Activated gamma-delta T cell treated with anti-CD3 and anti-CD28 coated beads, Interleukin-2, amount 50 U/mL, for 16 hours (primary cell): Measurements from ENCODE around the gene DIP2B.
A peak's percentile ranks its signal among the peaks of the same experiment; 100 is the strongest.
"Not testable (repeated sequence)": the region's sequence is repeated elsewhere in the genome, so short reads cannot be mapped to it uniquely, and the experiment has no call there.

Experiments
- DNase-seq: peaks from one replicate; pipeline ENCODE4 v3.0.0-alpha.2; 2020; ENCODE audit warnings: low read depth

Gene DIP2B, protein sequence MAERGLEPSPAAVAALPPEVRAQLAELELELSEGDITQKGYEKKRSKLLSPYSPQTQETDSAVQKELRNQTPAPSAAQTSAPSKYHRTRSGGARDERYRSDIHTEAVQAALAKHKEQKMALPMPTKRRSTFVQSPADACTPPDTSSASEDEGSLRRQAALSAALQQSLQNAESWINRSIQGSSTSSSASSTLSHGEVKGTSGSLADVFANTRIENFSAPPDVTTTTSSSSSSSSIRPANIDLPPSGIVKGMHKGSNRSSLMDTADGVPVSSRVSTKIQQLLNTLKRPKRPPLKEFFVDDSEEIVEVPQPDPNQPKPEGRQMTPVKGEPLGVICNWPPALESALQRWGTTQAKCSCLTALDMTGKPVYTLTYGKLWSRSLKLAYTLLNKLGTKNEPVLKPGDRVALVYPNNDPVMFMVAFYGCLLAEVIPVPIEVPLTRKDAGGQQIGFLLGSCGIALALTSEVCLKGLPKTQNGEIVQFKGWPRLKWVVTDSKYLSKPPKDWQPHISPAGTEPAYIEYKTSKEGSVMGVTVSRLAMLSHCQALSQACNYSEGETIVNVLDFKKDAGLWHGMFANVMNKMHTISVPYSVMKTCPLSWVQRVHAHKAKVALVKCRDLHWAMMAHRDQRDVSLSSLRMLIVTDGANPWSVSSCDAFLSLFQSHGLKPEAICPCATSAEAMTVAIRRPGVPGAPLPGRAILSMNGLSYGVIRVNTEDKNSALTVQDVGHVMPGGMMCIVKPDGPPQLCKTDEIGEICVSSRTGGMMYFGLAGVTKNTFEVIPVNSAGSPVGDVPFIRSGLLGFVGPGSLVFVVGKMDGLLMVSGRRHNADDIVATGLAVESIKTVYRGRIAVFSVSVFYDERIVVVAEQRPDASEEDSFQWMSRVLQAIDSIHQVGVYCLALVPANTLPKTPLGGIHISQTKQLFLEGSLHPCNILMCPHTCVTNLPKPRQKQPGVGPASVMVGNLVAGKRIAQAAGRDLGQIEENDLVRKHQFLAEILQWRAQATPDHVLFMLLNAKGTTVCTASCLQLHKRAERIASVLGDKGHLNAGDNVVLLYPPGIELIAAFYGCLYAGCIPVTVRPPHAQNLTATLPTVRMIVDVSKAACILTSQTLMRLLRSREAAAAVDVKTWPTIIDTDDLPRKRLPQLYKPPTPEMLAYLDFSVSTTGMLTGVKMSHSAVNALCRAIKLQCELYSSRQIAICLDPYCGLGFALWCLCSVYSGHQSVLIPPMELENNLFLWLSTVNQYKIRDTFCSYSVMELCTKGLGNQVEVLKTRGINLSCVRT (N-terminal part only)

DNA sequence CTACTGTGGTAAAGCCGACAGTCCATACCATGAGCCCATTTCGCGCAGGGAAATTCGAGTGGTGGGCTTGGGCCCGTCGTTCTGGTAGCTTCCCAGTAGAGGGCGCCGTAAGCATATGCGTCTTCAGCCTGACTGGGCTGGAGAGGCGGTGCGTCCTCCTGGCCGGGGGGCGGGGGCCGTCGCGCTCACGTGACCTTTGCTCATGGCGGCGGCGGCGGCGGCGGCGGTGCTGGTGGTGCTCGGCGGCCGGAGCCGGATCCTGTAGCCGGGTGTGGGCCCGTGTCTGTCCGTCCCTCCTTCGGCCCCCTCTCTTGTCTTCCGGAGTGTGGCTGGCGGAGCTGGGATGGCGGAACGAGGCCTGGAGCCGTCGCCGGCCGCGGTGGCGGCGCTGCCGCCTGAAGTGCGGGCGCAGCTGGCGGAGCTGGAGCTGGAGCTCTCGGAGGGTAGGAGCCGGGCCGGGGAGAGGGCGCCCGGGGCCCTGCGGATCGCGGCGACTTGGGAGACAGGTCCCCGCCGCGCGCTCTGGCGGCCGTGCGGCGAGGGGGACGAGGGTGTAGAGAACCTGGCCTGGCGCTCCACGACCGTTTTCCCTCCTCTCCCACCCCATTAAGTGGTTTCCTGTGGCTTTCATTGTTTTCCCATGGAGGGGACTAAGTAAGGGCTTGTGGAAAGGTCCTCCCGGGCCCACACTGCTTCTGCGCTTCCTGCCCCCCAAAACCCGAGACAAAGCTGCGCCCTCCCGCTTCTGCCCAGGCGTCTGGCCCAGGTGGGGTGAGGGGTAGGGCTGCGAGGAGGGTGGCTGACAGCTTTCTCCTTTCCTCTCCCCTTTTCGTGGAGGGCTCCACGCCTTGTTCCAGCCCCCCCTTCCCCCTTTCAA is at the start of gene DIP2B:
Gene DIP2B (plus strand): TSS at position 188 of the 877 bp plus-strand sequence. CDS start 156 bp downstream, at position 344.
- peak; percentile 95 for DNase-seq

DNA sequence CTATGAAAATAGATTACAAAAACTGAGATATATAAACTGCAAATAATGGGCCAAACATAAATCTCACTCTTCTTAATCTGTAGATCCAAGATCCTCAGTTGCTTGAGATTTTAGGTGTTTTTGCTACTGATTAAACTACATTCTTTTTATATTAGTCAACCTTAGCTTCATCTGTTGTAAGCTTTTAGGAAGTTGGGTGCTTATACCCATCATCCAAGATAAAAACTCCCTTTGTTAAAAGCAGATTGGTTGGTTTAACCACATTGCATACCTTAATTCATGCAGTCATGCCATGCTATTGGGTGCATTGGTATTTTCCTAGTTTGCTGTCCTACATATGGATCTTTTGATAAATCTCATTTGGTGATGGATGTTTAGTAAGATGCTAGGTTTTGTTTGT is 46.2 kb upstream of the DIP2B start:
- DNase-seq: no peak

DNA sequence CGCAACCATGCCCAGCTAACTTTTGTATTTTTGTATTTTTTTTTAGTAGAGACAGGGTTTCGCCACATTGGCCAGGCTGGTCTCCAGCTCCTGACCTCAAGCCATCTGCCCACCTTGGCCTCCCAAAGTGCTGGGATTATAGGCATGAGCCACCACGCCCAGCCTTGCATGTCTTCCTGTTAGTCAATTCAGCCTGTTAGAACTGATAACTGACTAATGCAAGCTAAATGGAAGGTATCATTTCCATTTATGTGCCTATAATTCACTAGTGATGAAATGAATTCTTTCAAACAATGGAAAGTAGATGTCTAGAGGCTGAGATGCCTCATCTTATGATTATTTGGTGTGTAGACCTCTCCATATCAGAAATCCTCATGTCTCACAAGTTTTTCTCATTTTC is 37.3 kb upstream of the DIP2B start:
- no peak for DNase-seq

DNA sequence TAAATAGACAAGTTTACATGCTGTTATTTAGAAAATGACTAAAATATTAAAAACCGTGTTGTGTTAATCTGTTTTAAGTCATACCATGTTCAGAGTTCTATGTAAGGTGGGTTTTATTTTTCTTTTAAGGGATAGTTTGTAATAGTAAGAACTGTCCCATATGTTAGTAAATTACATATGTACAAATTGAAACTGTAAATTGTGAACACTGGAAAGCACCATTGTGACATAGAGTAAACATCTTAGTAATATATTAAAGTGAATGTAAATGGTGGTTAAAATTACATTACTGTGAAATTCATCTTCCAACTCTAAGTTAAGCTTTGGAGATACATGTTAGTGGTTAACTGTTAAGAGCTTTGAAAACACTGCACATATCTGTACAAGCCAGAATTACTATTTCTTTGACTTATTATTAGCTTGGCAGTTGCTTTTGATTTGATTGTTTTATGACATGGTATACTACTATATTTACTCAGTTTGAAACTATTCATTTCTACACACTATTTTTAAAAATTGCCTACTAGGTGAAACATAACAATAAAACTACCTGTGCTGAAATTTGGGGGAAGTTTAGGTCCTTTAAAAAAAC is 27.4 kb upstream of the DIP2B start:
- DNase-seq: no peak

DNA sequence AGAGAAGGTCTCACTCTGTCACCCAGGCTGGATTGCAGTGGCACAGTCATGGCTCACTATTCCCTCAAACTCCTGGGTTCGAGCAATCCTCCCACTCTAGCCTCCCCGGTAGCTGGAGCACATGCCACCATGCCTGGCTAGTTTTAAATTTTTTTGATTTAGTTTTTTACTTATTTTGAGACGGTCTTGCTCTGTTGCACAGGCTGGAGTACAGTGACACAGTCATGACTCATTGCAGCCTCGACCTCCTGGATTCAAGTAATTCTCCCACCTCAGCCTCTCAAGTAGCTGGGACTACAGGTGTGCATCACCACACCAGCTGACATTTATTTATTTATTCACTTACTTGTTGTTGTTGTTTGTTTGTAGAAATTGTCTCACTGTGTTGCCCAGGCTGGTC is 22.2 kb upstream of the DIP2B start:
- DNase-seq: no peak

DNA sequence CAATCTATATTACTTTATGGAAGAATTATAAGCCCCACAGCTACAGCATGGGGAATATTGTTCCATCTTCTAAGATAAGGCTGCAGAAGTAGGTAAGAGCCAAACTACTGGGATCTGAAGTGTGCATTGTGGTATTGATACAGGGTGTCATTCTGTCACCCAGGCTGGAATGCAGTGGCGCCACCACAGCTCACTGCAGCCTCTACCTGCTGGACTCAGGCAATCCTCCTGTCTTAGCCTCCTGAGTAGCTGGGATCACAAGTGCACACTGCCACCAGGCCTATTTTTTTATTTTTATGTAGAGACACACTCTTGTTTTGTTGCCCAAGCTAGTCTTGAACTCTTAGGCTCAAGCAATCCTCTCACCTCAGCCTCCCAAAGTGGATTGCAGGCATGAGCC is 21.3 kb upstream of the DIP2B start:
- no peak for DNase-seq

DNA sequence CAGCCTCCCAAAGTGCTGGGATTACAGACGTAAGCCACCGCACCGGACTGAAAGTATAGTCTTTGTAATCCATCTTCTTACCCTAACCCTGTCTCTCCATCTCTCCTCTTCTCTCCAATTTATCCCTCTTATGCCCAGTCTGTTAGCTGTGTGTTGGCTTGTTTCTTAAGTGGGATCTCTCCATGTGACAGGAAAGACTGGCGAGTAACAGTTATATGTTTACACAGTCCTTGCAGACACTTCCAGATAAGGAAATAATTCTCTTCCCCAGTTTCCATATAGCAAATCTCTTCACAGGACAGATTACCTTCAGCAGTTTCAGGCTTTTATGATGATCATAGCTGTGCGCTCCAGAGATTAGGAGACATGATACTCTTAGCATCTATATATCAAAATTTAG is 16.0 kb upstream of the DIP2B start:
- no peak for DNase-seq

DNA sequence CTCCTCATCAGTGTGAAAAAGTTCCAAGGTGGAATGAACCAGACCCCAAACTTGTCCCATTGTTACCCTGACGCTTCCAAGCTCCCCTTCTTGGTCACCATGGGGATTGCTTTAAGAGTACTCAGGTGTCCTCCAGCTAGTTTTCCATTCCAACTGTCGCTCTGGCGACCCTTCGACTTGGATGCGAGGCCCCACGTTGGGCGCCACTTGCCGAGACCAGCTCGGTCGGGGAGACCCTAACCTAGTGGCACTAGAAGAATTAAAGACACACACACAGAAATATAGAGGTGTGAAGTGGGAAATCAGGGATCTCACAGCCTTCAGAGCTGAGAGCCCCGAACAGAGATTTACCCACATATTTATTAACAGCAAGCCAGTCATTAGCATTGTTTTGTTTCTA is 6.7 kb upstream of the DIP2B start:
- not testable (repeated sequence) for DNase-seq

DNA sequence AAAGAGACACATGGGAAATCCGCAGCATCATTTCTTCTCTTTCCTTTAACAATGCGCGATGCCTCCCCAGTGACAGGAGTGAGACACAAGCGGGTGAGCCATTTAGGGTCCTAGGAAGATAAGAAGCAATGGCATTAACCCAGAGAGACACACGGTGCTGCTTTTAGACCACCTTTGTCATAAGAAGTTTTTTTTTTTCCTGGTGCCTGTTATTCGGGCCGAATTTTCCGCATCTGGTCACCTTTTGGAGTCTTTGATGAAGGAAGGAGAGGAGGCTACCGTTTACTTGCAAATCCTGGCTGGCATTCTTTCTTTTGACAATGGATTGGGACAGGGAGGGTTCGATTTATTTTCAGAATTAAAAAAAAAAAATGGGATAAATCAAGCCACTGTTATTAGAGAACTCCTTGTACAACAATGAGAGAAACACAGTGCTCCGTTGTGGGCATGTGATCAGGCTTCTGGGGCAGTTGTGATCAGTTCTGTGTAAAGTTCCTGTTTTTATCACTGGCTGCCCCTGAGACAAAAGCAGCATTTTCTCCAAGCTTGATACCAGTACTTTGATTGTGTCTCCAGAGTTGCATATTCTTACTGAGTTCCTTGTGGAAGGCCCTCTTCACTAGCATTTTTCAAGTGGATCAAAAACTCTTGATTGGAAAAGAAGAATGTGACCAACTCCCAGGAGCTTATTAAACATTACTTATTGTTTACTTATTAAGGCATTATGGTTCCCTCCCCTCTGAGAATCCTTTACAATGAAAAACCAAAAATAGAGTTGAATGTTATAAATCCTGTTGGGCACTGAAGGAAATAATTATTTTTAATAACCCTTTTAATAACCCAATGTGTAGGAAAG is 1.1 kb downstream of the DIP2B start:
- DNase-seq: no peak

DNA sequence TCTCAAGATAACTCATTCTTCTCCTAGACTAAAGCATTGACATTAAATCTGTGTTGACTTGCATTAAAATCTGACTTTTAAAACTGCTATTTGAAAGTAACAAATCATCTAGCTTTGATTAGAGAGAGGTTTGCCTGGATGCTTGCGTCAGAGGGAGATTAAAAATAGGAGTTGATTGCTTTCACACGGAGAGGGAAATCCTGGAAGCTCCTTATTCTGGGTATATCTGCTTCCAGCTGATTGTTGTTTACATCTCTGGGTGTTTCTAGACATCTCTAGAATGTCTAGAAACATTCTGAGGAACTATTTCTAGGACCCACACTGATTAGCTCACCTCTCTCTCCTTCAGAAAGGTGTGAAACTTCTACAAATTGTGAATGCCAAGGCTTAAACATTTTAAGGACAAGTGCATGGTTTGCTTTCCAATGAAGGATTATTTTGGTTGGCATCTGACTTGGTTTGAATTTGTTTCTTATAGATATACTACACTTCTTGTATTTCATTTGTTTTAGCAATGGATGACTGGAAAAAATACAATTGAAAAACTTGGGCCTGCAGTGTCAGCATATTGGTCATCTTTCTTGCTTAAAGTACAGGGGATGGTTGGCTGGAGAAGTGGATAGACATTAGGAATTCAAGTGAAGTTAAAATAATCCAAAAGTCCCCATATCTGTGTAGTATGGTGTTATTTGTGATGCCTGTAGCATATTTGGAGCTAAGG is 2.1 kb downstream of the DIP2B start:
- no peak for DNase-seq

DNA sequence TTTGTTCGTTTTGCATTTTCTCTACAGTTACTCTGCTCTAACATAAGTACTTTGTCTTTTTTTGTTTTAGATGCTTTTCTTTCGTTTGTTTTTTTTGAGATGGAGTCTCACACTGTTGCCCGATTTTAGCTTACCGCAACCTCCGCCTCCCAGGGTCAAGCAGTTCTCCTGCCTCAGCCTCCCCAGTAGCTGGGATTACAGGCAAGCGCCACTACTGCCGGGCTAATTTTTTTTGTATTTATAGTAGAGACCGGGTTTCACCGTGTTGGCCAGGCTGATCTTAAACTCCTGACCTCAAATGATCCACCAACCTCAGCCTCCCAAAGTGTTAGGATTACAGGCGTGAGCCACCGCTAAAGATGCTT is 2.7 kb downstream of the DIP2B start:
- DNase-seq: no peak

DNA sequence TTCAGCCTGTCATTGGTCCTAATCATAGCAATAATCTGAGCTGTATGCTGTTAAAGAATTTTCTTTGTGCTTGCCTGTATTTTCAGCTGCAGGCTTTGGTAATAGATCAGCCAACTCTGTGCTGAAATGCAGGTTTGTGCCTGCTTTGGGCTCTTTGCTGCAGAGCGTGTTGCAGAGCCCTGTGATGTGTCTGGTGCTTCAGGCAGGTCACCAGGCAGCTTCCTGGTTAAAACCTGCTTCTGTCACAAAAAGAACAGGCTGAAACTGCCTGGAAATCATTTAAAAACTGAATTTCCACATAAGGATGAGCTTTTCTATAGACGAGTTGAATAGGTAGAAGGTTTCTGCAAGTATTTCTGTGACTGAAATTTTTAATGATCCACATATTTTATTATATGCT is 3.1 kb downstream of the DIP2B start:
- no peak for DNase-seq

DNA sequence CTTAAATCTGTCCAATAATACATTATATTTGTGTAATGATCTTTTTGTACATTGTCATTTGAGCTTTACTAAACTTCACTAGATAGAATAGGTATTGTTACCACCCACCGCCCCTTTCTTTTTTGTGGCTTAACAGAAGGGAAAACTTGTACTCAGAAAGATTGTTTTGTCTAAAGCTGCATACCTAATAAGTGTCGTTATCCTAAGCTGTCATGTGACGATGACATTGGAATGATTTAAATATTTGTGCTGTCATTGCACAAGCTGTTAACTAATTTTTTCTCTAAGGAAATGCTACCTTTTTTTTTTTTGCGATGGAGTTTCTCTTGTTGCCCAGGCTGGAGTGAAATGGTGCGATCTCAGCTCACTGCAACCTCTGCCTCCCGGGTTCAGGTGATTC is 3.6 kb downstream of the DIP2B start:
- no peak for DNase-seq

DNA sequence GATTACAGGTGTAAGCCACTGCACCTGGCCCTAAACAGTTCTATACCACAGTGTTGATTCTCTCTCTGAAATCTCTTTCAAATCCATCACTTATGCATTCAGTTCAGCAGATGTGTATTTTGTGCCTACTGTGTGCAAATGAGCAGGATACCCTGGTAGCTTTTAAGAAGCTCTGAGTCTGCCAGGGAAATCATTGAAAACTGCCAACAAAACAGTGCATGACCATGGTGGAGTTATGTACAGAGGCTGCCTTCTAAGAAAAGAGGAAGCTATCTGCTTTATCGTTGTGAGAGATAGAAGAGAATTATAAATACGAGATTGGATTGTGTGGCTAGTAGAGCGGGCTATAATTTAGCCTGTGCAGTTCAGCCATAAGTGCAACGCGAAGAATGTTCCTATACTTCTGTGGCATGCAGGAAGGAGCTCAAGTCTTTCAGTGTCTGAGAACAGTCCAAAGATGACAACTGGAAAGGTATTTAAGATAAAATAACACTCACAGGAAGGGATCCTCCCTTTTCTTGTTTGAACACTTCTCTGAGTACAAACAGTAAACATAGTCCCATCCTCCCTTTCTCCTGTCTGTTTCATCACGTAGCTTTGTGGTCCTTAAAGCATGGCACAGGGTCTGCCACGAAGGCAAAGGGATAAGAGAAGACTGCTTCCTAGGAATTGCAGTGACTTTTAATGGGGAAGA is 4.3 kb downstream of the DIP2B start:
- no peak for DNase-seq

DNA sequence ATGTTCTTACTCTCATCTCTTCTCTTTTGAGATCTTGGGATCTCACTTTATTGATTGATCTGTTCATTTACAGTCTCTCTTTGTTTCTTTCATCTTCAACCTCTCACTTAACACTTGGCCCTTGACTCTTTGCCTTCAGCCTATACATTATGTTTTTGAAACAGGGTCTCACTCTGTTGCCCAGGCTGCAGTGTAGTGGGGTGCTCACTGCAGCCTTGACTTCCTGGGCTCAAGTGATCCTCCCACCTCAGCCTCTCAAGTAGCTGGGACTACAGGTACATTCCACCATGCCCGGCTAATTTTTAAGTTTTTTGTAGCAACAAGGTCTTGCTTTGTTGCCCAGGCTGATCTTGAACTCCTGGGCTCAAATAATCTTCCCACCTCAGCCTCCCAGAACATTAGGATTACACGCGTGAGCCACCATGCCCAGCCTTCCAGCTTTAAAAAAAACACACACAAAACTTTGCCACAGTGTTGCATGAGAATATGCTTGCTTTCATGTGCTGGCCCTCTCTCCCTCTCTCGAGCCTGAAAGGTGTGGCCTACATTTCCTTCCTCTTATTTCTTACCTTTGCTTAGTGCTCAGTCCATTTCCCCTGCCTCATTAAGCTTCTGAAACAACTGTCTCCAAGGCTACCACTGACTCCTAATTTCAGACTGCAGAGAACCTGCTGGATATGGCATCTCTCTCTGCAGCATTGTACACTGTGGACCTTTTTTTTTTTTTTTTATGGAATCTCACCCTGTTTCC is 9.9 kb downstream of the DIP2B start:
- no peak for DNase-seq

DNA sequence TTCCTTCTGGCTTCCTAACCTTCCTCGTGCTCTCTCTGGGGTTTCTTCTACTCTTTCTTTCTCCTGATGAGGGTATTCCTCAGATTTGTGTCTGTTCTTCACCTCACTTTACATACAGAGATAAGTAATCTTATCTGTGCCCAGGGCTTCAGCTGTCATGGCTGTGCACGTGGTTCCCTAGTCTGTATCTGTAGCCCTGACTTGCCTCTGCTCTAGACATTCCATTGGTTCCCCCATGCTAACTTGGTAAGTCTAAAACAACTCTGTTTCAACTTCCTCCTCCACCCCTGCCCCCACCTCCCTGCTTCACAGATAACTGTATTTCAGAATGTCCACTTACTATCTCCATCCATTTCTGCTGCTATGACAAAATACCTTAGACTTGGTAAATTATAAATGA is 10.8 kb downstream of the DIP2B start:
- DNase-seq: no peak

DNA sequence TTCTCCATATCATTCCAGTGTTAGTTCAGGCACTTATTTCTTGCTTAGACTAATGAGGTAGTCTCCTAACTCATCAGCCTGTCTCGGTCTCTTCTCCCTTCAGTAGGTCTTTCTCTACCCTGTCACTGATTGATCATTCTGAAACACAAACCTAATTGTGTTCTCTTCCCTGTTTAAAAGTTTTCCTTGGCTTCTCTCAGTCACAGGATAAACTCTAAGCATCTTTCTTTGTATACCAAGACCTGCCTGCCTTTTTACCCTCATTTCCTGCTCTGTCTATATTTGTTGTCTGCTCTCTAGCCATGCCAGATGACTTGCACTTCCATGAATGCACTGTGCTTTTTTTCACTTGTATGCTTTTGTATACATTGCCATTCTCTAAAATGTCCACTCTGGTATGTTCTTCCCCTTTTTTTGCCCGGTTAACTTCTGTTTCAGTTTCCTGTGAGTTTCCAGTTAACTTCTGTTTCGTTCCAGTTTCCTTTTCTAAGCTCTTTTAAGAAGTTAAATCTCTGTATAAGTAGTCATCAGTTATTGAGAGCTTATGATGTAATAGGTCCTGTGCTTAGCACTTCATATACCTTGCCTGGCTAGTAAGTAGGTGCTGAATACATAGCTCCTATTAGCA is 12.8 kb downstream of the DIP2B start:
- no peak for DNase-seq

DNA sequence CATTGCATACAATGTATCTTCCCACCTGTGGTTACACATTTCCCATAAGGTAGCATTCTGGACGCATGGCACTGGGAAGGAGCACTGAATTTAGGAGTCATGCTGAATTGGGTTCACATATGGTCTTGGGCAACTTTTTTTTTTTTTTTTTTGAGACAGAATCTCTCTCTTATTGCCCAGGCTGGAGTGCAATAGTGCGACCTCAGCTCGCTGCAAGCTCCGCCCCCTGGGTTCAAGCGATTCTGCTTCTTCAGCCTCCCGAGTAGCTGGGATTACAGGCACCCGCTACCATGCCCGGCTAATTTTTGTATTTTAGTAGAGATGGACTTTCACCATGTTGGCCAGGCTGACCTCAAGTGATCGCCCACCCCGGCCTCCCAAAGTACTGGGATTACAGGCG is 13.3 kb downstream of the DIP2B start:
- no peak for DNase-seq
